Measurements from ENCODE around the gene MYO18B.

The MYO18B gene

GRCh38 chr22:25824828-25825423, 82.9 kb downstream of the MYO18B start:
- no peak for DNase-seq (ENCODE audit: low read depth)

GRCh38 chr22:25827415-25827814, 85.4 kb downstream of the MYO18B start:
- no peak for DNase-seq (ENCODE audit: low read depth)

- DNase-seq (ENCODE audit: low read depth) = no peak
Measured at GRCh38 chr22:25828422-25828821, 86.4 kb downstream of the MYO18B start.

- DNase-seq (ENCODE audit: low read depth) = no peak
Measured at GRCh38 chr22:25829237-25829636, 87.2 kb downstream of the MYO18B start.

- no peak for DNase-seq (ENCODE audit: low read depth)
Measured at GRCh38 chr22:25829808-25830777, 88.1 kb downstream of the MYO18B start.

- no peak for DNase-seq (ENCODE audit: low read depth)
Measured at GRCh38 chr22:25833091-25833490, 91.1 kb downstream of the MYO18B start.

- no peak for DNase-seq (ENCODE audit: low read depth)
Measured at GRCh38 chr22:25833676-25834075, 91.7 kb downstream of the MYO18B start.

GRCh38 chr22:25834490-25834889, 92.5 kb downstream of the MYO18B start:
- no peak for DNase-seq (ENCODE audit: low read depth)

GRCh38 chr22:25835348-25835747, 93.4 kb downstream of the MYO18B start:
- DNase-seq (ENCODE audit: low read depth) = no peak

GRCh38 chr22:25837288-25837900, 95.4 kb downstream of the MYO18B start:
- DNase-seq (ENCODE audit: low read depth) = no peak

GRCh38 chr22:25838960-25839741, 97.2 kb downstream of the MYO18B start:
- no peak for DNase-seq (ENCODE audit: low read depth)

GRCh38 chr22:25839755-25840154, 97.8 kb downstream of the MYO18B start:
- no peak for DNase-seq (ENCODE audit: low read depth)

- no peak for DNase-seq (ENCODE audit: low read depth)
Measured at GRCh38 chr22:25840167-25840566, 98.2 kb downstream of the MYO18B start.

GRCh38 chr22:25840891-25841290, 98.9 kb downstream of the MYO18B start:
- DNase-seq (ENCODE audit: low read depth) = no peak

- DNase-seq (ENCODE audit: low read depth) = no peak
Measured at GRCh38 chr22:25841775-25842174, 99.8 kb downstream of the MYO18B start.

GRCh38 chr22:25843660-25844405, 101.8 kb downstream of the MYO18B start:
- no peak for DNase-seq (ENCODE audit: low read depth)

GRCh38 chr22:25844601-25845000, 102.6 kb downstream of the MYO18B start:
- no peak for DNase-seq (ENCODE audit: low read depth)

- no peak for DNase-seq (ENCODE audit: low read depth)
Measured at GRCh38 chr22:25845985-25846745, 104.2 kb downstream of the MYO18B start.

GRCh38 chr22:25847451-25847850, 105.5 kb downstream of the MYO18B start:
- DNase-seq (ENCODE audit: low read depth) = no peak

GRCh38 chr22:25848954-25849353, 107.0 kb downstream of the MYO18B start:
- DNase-seq (ENCODE audit: low read depth) = no peak

- no peak for DNase-seq (ENCODE audit: low read depth)
Measured at GRCh38 chr22:25849522-25849921, 107.5 kb downstream of the MYO18B start.

All from fibroblast of gingiva (primary cell).